Measurements from ENCODE around the gene CNTN1.
"Not testable (repeated sequence)": the region's sequence is repeated elsewhere in the genome, so short reads cannot be mapped to it uniquely, and the experiment has no call there.

CNTN1 gene

GRCh38 chr12:41055875-41056577, 363.8 kb downstream of the CNTN1 start:
- Histone ChIP-seq H3K4me3 (ENCODE audit: extremely low read depth, insufficient read depth, low read length, poor library complexity, severe bottlenecking) (no peak overlapping the region), H3K9me3 (ENCODE audit: control insufficient read depth, low read length) (no peaks in the 10 kb centered on the region), H3K36me3 (ENCODE audit: control insufficient read depth, insufficient read depth, low read length) (no peaks in the 10 kb centered on the region), H3K4me1 (ENCODE audit: control insufficient read depth, insufficient read depth, low read length, poor library complexity, severe bottlenecking) (peaks cover 7% of the 10 kb centered on the region), H3K27ac (ENCODE audit: low read depth, low read length, severe bottlenecking) (peak overlapping the region; percentile 2)
- WGBS, 2 experiments (ENCODE audit: insufficient coverage in 2 of 2): 83% methylated on average over 3 of the region's 3 CpGs; no CpG with 5 or more reads in 1 of the 2 experiments

- H3K27ac ChIP-seq (ENCODE audit: low read depth, low read length, severe bottlenecking): no peak overlapping the region
- peaks cover 7% of the 10 kb centered on the region for H3K4me1 ChIP-seq (ENCODE audit: control insufficient read depth, insufficient read depth, low read length, poor library complexity, severe bottlenecking)
- no peak overlapping the region for H3K4me3 ChIP-seq (ENCODE audit: extremely low read depth, insufficient read depth, low read length, poor library complexity, severe bottlenecking)
- no peaks in the 10 kb centered on the region for H3K36me3 ChIP-seq (ENCODE audit: control insufficient read depth, insufficient read depth, low read length)
- H3K9me3 ChIP-seq (ENCODE audit: control insufficient read depth, low read length): no peaks in the 10 kb centered on the region
Measured at GRCh38 chr12:41058266-41058665, 366.0 kb downstream of the CNTN1 start.

GRCh38 chr12:41061192-41061591, 369.0 kb downstream of the CNTN1 start:
- Histone ChIP-seq H3K36me3 (ENCODE audit: control insufficient read depth, insufficient read depth, low read length) (no peaks in the 10 kb centered on the region), H3K27ac (ENCODE audit: low read depth, low read length, severe bottlenecking) (no peak overlapping the region), H3K4me3 (ENCODE audit: extremely low read depth, insufficient read depth, low read length, poor library complexity, severe bottlenecking) (no peak overlapping the region), H3K9me3 (ENCODE audit: control insufficient read depth, low read length) (no peaks in the 10 kb centered on the region), H3K4me1 (ENCODE audit: control insufficient read depth, insufficient read depth, low read length, poor library complexity, severe bottlenecking) (peaks cover 3% of the 10 kb centered on the region)
- WGBS, 2 experiments (ENCODE audit: insufficient coverage in 2 of 2): no CpG with 5 or more reads among the region's 2 CpGs

- H3K4me1 ChIP-seq (ENCODE audit: control insufficient read depth, insufficient read depth, low read length, poor library complexity, severe bottlenecking): no peaks in the 10 kb centered on the region
- H3K27ac ChIP-seq (ENCODE audit: low read depth, low read length, severe bottlenecking): no peak overlapping the region
- H3K4me3 ChIP-seq (ENCODE audit: extremely low read depth, insufficient read depth, low read length, poor library complexity, severe bottlenecking): no peak overlapping the region
- H3K36me3 ChIP-seq (ENCODE audit: control insufficient read depth, insufficient read depth, low read length): no peaks in the 10 kb centered on the region
- H3K9me3 ChIP-seq (ENCODE audit: control insufficient read depth, low read length): no peaks in the 10 kb centered on the region
- WGBS, 2 experiments (ENCODE audit: insufficient coverage in 2 of 2): 100% methylated on average over 1 of the region's 2 CpGs; no CpG with 5 or more reads in 1 of the 2 experiments
Measured at GRCh38 chr12:41064411-41064810, 372.2 kb downstream of the CNTN1 start.

- H3K9me3 ChIP-seq (ENCODE audit: control insufficient read depth, low read length): no peaks in the 10 kb centered on the region
- no peaks in the 10 kb centered on the region for H3K4me1 ChIP-seq (ENCODE audit: control insufficient read depth, insufficient read depth, low read length, poor library complexity, severe bottlenecking)
- H3K27ac ChIP-seq (ENCODE audit: low read depth, low read length, severe bottlenecking): no peak overlapping the region
- H3K4me3 ChIP-seq (ENCODE audit: extremely low read depth, insufficient read depth, low read length, poor library complexity, severe bottlenecking): no peak overlapping the region
- WGBS, 2 experiments (ENCODE audit: insufficient coverage in 2 of 2): 72 to 100% methylated on average over 1 to 3 of the region's 3 CpGs
- no peaks in the 10 kb centered on the region for H3K36me3 ChIP-seq (ENCODE audit: control insufficient read depth, insufficient read depth, low read length)
Measured at GRCh38 chr12:41067941-41068645, 375.9 kb downstream of the CNTN1 start.

GRCh38 chr12:41073633-41074472, 381.6 kb downstream of the CNTN1 start:
- WGBS, 2 experiments (ENCODE audit: insufficient coverage in 2 of 2): 91 to 95% methylated on average over 4 to 5 of the region's 5 CpGs
- H3K4me1 ChIP-seq (ENCODE audit: control insufficient read depth, insufficient read depth, low read length, poor library complexity, severe bottlenecking): no peaks in the 10 kb centered on the region
- no peaks in the 10 kb centered on the region for H3K36me3 ChIP-seq (ENCODE audit: control insufficient read depth, insufficient read depth, low read length)

GRCh38 chr12:41074473-41074769, 382.2 kb downstream of the CNTN1 start:
- H3K4me1 ChIP-seq (ENCODE audit: control insufficient read depth, insufficient read depth, low read length, poor library complexity, severe bottlenecking): no peaks in the 10 kb centered on the region
- no peaks in the 10 kb centered on the region for H3K9me3 ChIP-seq (ENCODE audit: control insufficient read depth, low read length)
- no peak overlapping the region for H3K27ac ChIP-seq (ENCODE audit: low read depth, low read length, severe bottlenecking)
- H3K36me3 ChIP-seq (ENCODE audit: control insufficient read depth, insufficient read depth, low read length): no peaks in the 10 kb centered on the region
- 88 to 91% methylated on average over 3 of the region's 3 CpGs for WGBS, 2 experiments (ENCODE audit: insufficient coverage in 2 of 2)
- no peak overlapping the region for H3K4me3 ChIP-seq (ENCODE audit: extremely low read depth, insufficient read depth, low read length, poor library complexity, severe bottlenecking)

More at GRCh38 chr12:41073633-41074472, 381.6 kb downstream of the CNTN1 start:
- Histone ChIP-seq H3K27ac (ENCODE audit: low read depth, low read length, severe bottlenecking) (no peak overlapping the region), H3K4me3 (ENCODE audit: extremely low read depth, insufficient read depth, low read length, poor library complexity, severe bottlenecking) (no peak overlapping the region), H3K9me3 (ENCODE audit: control insufficient read depth, low read length) (no peaks in the 10 kb centered on the region)

GRCh38 chr12:41076114-41076513, 383.9 kb downstream of the CNTN1 start:
- Histone ChIP-seq H3K27ac (ENCODE audit: low read depth, low read length, severe bottlenecking) (no peak overlapping the region), H3K4me3 (ENCODE audit: extremely low read depth, insufficient read depth, low read length, poor library complexity, severe bottlenecking) (no peak overlapping the region), H3K4me1 (ENCODE audit: control insufficient read depth, insufficient read depth, low read length, poor library complexity, severe bottlenecking) (no peaks in the 10 kb centered on the region), H3K9me3 (ENCODE audit: control insufficient read depth, low read length) (no peaks in the 10 kb centered on the region), H3K36me3 (ENCODE audit: control insufficient read depth, insufficient read depth, low read length) (no peaks in the 10 kb centered on the region)
- WGBS, 2 experiments (ENCODE audit: insufficient coverage in 2 of 2): 73 to 91% methylated on average over 5 to 6 of the region's 7 CpGs

- H3K36me3 ChIP-seq (ENCODE audit: control insufficient read depth, insufficient read depth, low read length); H3K4me3 ChIP-seq (ENCODE audit: extremely low read depth, insufficient read depth, low read length, poor library complexity, severe bottlenecking); H3K9me3 ChIP-seq (ENCODE audit: control insufficient read depth, low read length); H3K4me1 ChIP-seq (ENCODE audit: control insufficient read depth, insufficient read depth, low read length, poor library complexity, severe bottlenecking); H3K27ac ChIP-seq (ENCODE audit: low read depth, low read length, severe bottlenecking): not testable (repeated sequence)
- 0% methylated on average over 1 of the region's 1 CpG for WGBS, 2 experiments (ENCODE audit: insufficient coverage in 2 of 2)
Measured at GRCh38 chr12:41081241-41081640, 389.0 kb downstream of the CNTN1 start.

- H3K4me3 ChIP-seq (ENCODE audit: extremely low read depth, insufficient read depth, low read length, poor library complexity, severe bottlenecking): no peak overlapping the region
- H3K4me1 ChIP-seq (ENCODE audit: control insufficient read depth, insufficient read depth, low read length, poor library complexity, severe bottlenecking): no peaks in the 10 kb centered on the region
- WGBS, 2 experiments (ENCODE audit: insufficient coverage in 2 of 2): no CpG with 5 or more reads among the region's 2 CpGs
- H3K27ac ChIP-seq (ENCODE audit: low read depth, low read length, severe bottlenecking): no peak overlapping the region
- H3K36me3 ChIP-seq (ENCODE audit: control insufficient read depth, insufficient read depth, low read length): no peaks in the 10 kb centered on the region
- peaks cover 4% of the 10 kb centered on the region for H3K9me3 ChIP-seq (ENCODE audit: control insufficient read depth, low read length)
Measured at GRCh38 chr12:41089438-41089837, 397.2 kb downstream of the CNTN1 start.

Measured in mesodermal cell (in vitro differentiated cells).